ENCODE results near the gene CASP7. TPM values are rescaled to one million over a fixed set of nuclear protein-coding genes. Genes with fewer than 3 reads are reported as not detected.

CASP7 gene
- total and polyA plus RNA-seq, 2 of the 8 experiments (the other 6 are each of a cell fraction or from before 2014, with no cell fraction given) = 2.3 to 4.1 TPM

DNA sequence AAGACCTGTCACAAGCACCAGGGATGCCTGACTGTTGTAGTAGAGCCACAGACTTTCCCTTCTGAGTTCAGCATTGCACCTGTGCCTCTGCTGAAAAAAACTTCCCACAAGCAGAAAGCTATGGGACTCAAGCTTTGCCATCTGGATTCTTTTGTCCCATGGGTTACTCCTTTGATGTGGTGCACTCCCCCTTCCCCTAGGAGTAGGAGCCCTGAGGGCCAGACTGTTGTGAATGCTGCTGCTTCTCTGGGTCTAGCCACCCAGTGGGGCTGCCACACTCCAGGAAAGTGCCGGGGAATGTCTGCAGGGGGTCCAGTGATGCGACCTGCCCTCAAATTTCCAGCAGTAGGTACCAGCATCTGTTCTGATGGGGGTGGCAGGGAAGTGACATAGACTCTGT lies 11.7 kb downstream of the CASP7 start:
- H3K4me1 ChIP-seq (replicated peaks in 1 of 4; ENCODE audit: control insufficient read depth in 3 of 4, insufficient read depth in 4 of 4, low read length in 3 of 4) = peaks cover 0 to 4% (median 0%) of the 10 kb centered on the region in 4 experiments; a peak in 1 of 7 replicates
- H4K8ac ChIP-seq (ENCODE audit: extremely low read depth, insufficient read depth, low read length) = no peak overlapping the region
- no peak overlapping the region for H3K14ac ChIP-seq (ENCODE audit: insufficient read length)
- no peak overlapping the region for H3K27ac ChIP-seq (ENCODE audit: low read depth, low read length)
- no peaks in the 10 kb centered on the region for H3K27me3 ChIP-seq (replicated peaks in 1 of 4; ENCODE audit: control insufficient read depth in 3 of 4, extremely low read depth in 1 of 4, insufficient read depth in 3 of 4, low read length in 3 of 4)
- no peak overlapping the region for H2BK120ac ChIP-seq (replicated peaks; ENCODE audit: low read depth, low read length)
- H3K9me3 ChIP-seq (ENCODE audit: insufficient read depth in 2 of 2, low read depth in 1 of 2, low read length in 1 of 2) = peaks cover 3 to 6% of the 10 kb centered on the region in 2 experiments; a peak in 3 of 4 replicates
- H3K4ac ChIP-seq (replicated peaks; ENCODE audit: insufficient read length, low read depth, low read length) = no peak overlapping the region
- H3K36me3 ChIP-seq (ENCODE audit: control insufficient read depth in 2 of 4, insufficient read depth in 4 of 4, low read length in 3 of 4) = peaks cover 0 to 6% (median 0%) of the 10 kb centered on the region in 4 experiments; a peak in 2 of 8 replicates
- DNase-seq (ENCODE audit: low read depth in 1 of 2, low spot score in 2 of 2) = no peak
- H2AK5ac ChIP-seq (ENCODE audit: low read depth, low read length) = 0 out of 2 replicates have a peak overlapping the region, but pooled peaks have one; percentile 34
- peaks cover 0 to 2% of the 10 kb centered on the region in 2 experiments for H4K20me1 ChIP-seq (replicated peaks in 1 of 2; ENCODE audit: control insufficient read depth in 1 of 2, insufficient read depth in 2 of 2, low read length in 2 of 2)
- H4K5ac ChIP-seq (ENCODE audit: insufficient read length, low read depth, low read length) = no peak overlapping the region
- H3K4me2 ChIP-seq (ENCODE audit: insufficient read depth in 1 of 2, low read depth in 2 of 2, low read length in 2 of 2) = no peak overlapping the region
- no peak overlapping the region for H2BK20ac ChIP-seq (ENCODE audit: low read length)
- no peak overlapping the region for H2BK5ac ChIP-seq (ENCODE audit: low read depth, low read length)
- no peak overlapping the region for H3K18ac ChIP-seq (ENCODE audit: extremely low read depth, low read length)
- FAIRE-seq = no peak
- CTCF ChIA-PET (ENCODE audit: partially characterized antibody) = interaction anchor here (1.3 to 2.4 kb wide), 3 partner anchors 12 to 231 kb away, joined by 3 to 9 read pairs (median 5); no protein-coding TSS in a partner anchor
- peaks cover 0 to 5% of the 10 kb centered on the region in 2 experiments; a peak in 1 of 4 replicates for H3K79me2 ChIP-seq (ENCODE audit: control insufficient read depth in 1 of 2, insufficient read depth in 2 of 2, low read length in 2 of 2)
- POLR2A ChIA-PET (ENCODE audit: partially characterized antibody) = no interaction called here
- no peak overlapping the region for H3K56ac ChIP-seq (replicated peaks; ENCODE audit: insufficient read length, low read depth, low read length)
- no peak overlapping the region for H2AFZ ChIP-seq (ENCODE audit: low read length)
- no peak overlapping the region for H2BK15ac ChIP-seq (ENCODE audit: low read length)
- no peak overlapping the region for H3K9ac ChIP-seq (replicated peaks in 1 of 4; ENCODE audit: extremely low read depth in 1 of 4, low read depth in 3 of 4, low read length in 3 of 4)
- H3K79me1 ChIP-seq (ENCODE audit: low read depth, low read length) = no peaks in the 10 kb centered on the region
- no peak overlapping the region for H2BK12ac ChIP-seq (ENCODE audit: low read depth, low read length)
- no peak overlapping the region for H4K91ac ChIP-seq (replicated peaks; ENCODE audit: insufficient read length, low read length)
- H3K23me2 ChIP-seq (ENCODE audit: low read depth, low read length) = no peaks in the 10 kb centered on the region
- H3K23ac ChIP-seq (ENCODE audit: insufficient read length) = no peak overlapping the region
- no peak overlapping the region for H3K4me3 ChIP-seq (ENCODE audit: extremely low read depth in 1 of 4, insufficient read depth in 2 of 4, low read depth in 3 of 4, low read length in 4 of 4)
- WGBS, 2 experiments (ENCODE audit: extremely low coverage in 1 of 2, insufficient coverage in 1 of 2, insufficient read length in 1 of 2, insufficient replicate concordance in 2 of 2, low coverage in 1 of 2, low lambda C conversion rate in 2 of 2, missing lambda C conversion rate in 1 of 2) = 100% methylated on average over 2 of the region's 2 CpGs; no CpG with 5 or more reads in 1 of the 2 experiments
- TF ChIP-seq SIRT6 (IDR thresholded peaks at IDR 0.05; ENCODE audit: low read length) (no peak), ZNF274 (IDR thresholded peaks at IDR 0.05; ENCODE audit: borderline replicate concordance, extremely low read depth, low read length) (no peak), TEAD4 (IDR thresholded peaks at IDR 0.05; ENCODE audit: low read depth, low read length) (no peak), SRF (IDR thresholded peaks at IDR 0.05; ENCODE audit: low read depth, low read length) (no peak), SP2 (IDR thresholded peaks at IDR 0.05; ENCODE audit: low read length) (no peak), CTBP2 (IDR thresholded peaks at IDR 0.05; ENCODE audit: borderline replicate concordance, insufficient read depth, insufficient read length, low read length) (no peak), ATF2 (IDR thresholded peaks at IDR 0.05; ENCODE audit: low read length) (no peak), GABPA (IDR thresholded peaks at IDR 0.05; ENCODE audit: borderline replicate concordance, insufficient read depth, low read length) (no peak), CTCF (IDR thresholded peaks at IDR 0.05; ENCODE audit: control extremely low read depth in 1 of 3, insufficient read depth in 1 of 3, low read depth in 1 of 3, low read length in 3 of 3) (no peak), BACH1 (IDR thresholded peaks at IDR 0.05; ENCODE audit: low read length) (no peak)
